PC-3 (cell line): ENCODE measurements around the gene FYN. TPM values are rescaled to one million over a fixed set of nuclear protein-coding genes. Genes with fewer than 3 reads are reported as not detected.

ENCODE experiments used
- ATAC-seq: fragments of 200-7000 bp; cut with Tn5 transposase; 2 replicates; pipeline ENCODE4 v1.9.1; 2020; ENCODE audit warnings: mild to moderate bottlenecking, moderate library complexity
- BruUV-seq: library from RNA; stranded (reverse); fragments of 400-500 nt; replicated peaks from 2 replicates; lab custom pipeline; 2021; lab: Mats Ljungman, UMichigan
- CTCF ChIA-PET: fragments of 300-600 bp; sonication (Branson Sonifier 250); formaldehyde crosslinking; loops from one replicate; lab custom pipeline; 2022; ENCODE audit warnings: antibody characterized with exemption; lab: Charles Lee
- POLR2A ChIA-PET: fragments of 300-600 bp; sonication (Branson Sonifier 250); formaldehyde crosslinking; loops from one replicate; lab custom pipeline; 2022; ENCODE audit warnings: antibody characterized with exemption; ENCODE audit not compliant: unreplicated experiment; lab: Charles Lee
- DNase-seq: peaks from one replicate; pipeline ENCODE4 v3.0.0-alpha.2; 2015
- H2AFZ ChIP-seq: fragments of 300-600 bp; sonication (generic); 2 replicates; pipeline ENCODE4 v1.6.0; 2016; ENCODE audit warnings: antibody characterized with exemption, low read length
- H3F3A ChIP-seq: fragments of 300-600 bp; sonication (generic); one replicate; pipeline ENCODE4 v1.6.0; 2017; ENCODE audit warnings: antibody characterized with exemption, low read length, control low read depth, mild to moderate bottlenecking; ENCODE audit not compliant: unreplicated experiment
- H3K27ac ChIP-seq: fragments of 300-600 bp; sonication (generic); 2 replicates; pipeline ENCODE4 v1.5.1; 2016; ENCODE audit warnings: mild to moderate bottlenecking, low read length
- H3K27me3 ChIP-seq: fragments of 300-600 bp; sonication (generic); 2 replicates; pipeline ENCODE4 v1.6.1; 2016; ENCODE audit warnings: low read length, mixed read lengths
- H3K36me3 ChIP-seq: fragments of 300-600 bp; sonication (generic); 2 replicates; pipeline ENCODE4 v1.6.1; 2016; ENCODE audit warnings: low read depth, mixed run types, low read length, mixed read lengths
- H3K4me1 ChIP-seq: fragments of 300-600 bp; sonication (generic); 2 replicates; pipeline ENCODE4 v1.5.1; 2016; ENCODE audit warnings: low read length; ENCODE audit not compliant: insufficient read depth
- H3K4me2 ChIP-seq: fragments of 300-600 bp; sonication (generic); 2 replicates; pipeline ENCODE4 v1.6.0; 2016; ENCODE audit warnings: low read length
- H3K4me3 ChIP-seq: fragments of 300-600 bp; sonication (generic); 2 replicates; pipeline ENCODE4 v1.5.1; 2016; ENCODE audit warnings: mild to moderate bottlenecking, low read length, mixed read lengths
- H3K79me2 ChIP-seq: fragments of 300-600 bp; sonication (generic); 2 replicates; pipeline ENCODE4 v1.6.1; 2017; ENCODE audit warnings: low read length, mixed read lengths
- H3K9ac ChIP-seq: fragments of 300-600 bp; sonication (generic); 2 replicates; pipeline ENCODE4 v1.6.0; 2016; ENCODE audit warnings: mild to moderate bottlenecking, low read length
- H3K9me2 ChIP-seq: fragments of 300-600 bp; sonication (generic); replicated peaks from 2 replicates; pipeline ENCODE4 v1.6.1; 2016; ENCODE audit warnings: mixed run types, low read length, mixed read lengths
- H3K9me3 ChIP-seq: fragments of 300-600 bp; sonication (generic); 2 replicates; pipeline ENCODE4 v1.6.1; 2016; ENCODE audit warnings: low read length, mixed read lengths
- H4K20me1 ChIP-seq: fragments of 300-600 bp; sonication (generic); 2 replicates; pipeline ENCODE4 v1.6.1; 2016; ENCODE audit warnings: low read length, mixed read lengths
- EZH2 ChIP-seq: fragments of 300-600 bp; sonication (generic); IDR thresholded peaks from one replicate; pipeline ENCODE4 v1.6.1; 2017; ENCODE audit warnings: antibody characterized with exemption, mild to moderate bottlenecking, low read length; ENCODE audit not compliant: unreplicated experiment
- EZH2phosphoT487 ChIP-seq: fragments of 300-600 bp; sonication (generic); IDR thresholded peaks from 2 replicates; pipeline ENCODE4 v1.6.1; 2018; ENCODE audit warnings: mild to moderate bottlenecking, antibody characterized with exemption, low read length, borderline replicate concordance
- intact Hi-C: fragments of 100-400 bp; cut with micrococcal nuclease; formaldehyde crosslinking; loops from 2 replicates; pipeline ENCODE4 v1.9.0; 2023
- total RNA-seq: library from RNA; depleted of rRNA; stranded (reverse); fragments of >200 nt; gene quantifications from 2 replicates; pipeline ENCODE4 v1.2.3, GENCODE V29; 2014
- TF ChIP-seq, protein P1 (sequence below): fragments of 300-600 bp; sonication (generic); conservative IDR thresholded peaks from 2 replicates; pipeline ENCODE4 v1.5.1; 2017; ENCODE audit warnings: antibody characterized with exemption, low read depth, mild to moderate bottlenecking, low read length

FYN gene
- total RNA-seq, 1 experiment from 2014 or later, result 27.6 TPM

GRCh38 chr6:111792914-111793700 is 80.1 kb downstream of the FYN start:
- no peaks in the 10 kb centered on the region for H3K36me3 ChIP-seq
- POLR2A ChIA-PET, result interaction anchor here (0.6 kb wide), 1 partner anchor 25 kb away, joined by 3 read pairs; no protein-coding TSS in a partner anchor

DNA sequence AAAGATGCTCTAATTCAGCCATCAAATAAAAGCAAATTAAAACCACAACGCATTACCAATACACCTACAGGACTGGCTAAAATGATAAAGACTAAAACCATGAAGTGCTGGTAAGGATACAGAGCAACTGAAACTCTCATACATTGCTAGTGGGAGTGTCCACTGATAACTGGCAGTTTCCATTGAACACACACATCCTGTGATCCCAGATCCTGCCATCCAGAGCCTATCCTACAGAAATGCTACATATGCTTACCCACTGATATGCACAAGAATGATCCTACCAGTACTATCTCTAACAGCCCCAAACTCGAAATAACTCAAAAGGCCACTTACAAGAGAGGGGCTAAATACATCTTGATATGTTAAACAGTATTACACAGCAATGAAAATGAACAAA is 81.0 kb downstream of the FYN start:
- ChIA-PET POLR2A (no interaction called here), CTCF (no interaction called here)
- Histone ChIP-seq H3K4me3 (no peak overlapping the region), H3K36me3 (no peaks in the 10 kb centered on the region), H2AFZ (no peak overlapping the region), H3K79me2 (no peaks in the 10 kb centered on the region), H3K9me2 (no peaks in the 10 kb centered on the region), H3K27ac (no peak overlapping the region), H3F3A (no peaks in the 10 kb centered on the region), H4K20me1 (no peaks in the 10 kb centered on the region), H3K4me2 (no peak overlapping the region), H3K27me3 (no peaks in the 10 kb centered on the region), H3K9me3 (no peaks in the 10 kb centered on the region), H3K4me1 (peaks cover 6% of the 10 kb centered on the region), H3K9ac (no peak overlapping the region)
- TF ChIP-seq EZH2 (no peak), EZH2phosphoT487 (no peak)
- TF ChIP-seq, protein P1, sequence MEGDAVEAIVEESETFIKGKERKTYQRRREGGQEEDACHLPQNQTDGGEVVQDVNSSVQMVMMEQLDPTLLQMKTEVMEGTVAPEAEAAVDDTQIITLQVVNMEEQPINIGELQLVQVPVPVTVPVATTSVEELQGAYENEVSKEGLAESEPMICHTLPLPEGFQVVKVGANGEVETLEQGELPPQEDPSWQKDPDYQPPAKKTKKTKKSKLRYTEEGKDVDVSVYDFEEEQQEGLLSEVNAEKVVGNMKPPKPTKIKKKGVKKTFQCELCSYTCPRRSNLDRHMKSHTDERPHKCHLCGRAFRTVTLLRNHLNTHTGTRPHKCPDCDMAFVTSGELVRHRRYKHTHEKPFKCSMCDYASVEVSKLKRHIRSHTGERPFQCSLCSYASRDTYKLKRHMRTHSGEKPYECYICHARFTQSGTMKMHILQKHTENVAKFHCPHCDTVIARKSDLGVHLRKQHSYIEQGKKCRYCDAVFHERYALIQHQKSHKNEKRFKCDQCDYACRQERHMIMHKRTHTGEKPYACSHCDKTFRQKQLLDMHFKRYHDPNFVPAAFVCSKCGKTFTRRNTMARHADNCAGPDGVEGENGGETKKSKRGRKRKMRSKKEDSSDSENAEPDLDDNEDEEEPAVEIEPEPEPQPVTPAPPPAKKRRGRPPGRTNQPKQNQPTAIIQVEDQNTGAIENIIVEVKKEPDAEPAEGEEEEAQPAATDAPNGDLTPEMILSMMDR, result no peak
- DNase-seq (no peak), ATAC-seq (no peak)
- intact Hi-C loops, result no loop called here
- no TSS peak for BruUV-seq

More at GRCh38 chr6:111792914-111793700, 80.1 kb downstream of the FYN start:
- H3K27me3 ChIP-seq, result no peaks in the 10 kb centered on the region
- no peaks in the 10 kb centered on the region for H4K20me1 ChIP-seq
- BruUV-seq, result no TSS peak
- H3K4me2 ChIP-seq, result no peak overlapping the region
- peaks cover 11% of the 10 kb centered on the region for H3K4me1 ChIP-seq
- H3K79me2 ChIP-seq, result no peaks in the 10 kb centered on the region
- no peaks in the 10 kb centered on the region for H3K9me2 ChIP-seq
- no peaks in the 10 kb centered on the region for H3K9me3 ChIP-seq
- DNase-seq, result no peak
- H2AFZ ChIP-seq, result no peak overlapping the region
- no peaks in the 10 kb centered on the region for H3F3A ChIP-seq
- H3K9ac ChIP-seq, result no peak overlapping the region
- intact Hi-C loops, result no loop called here
- no peak for ATAC-seq
- H3K4me3 ChIP-seq, result no peak overlapping the region
- TF ChIP-seq EZH2, result no peak
- TF ChIP-seq EZH2phosphoT487, result no peak
- TF ChIP-seq, protein P1, result no peak
- no peak overlapping the region for H3K27ac ChIP-seq
- CTCF ChIA-PET, result no interaction called here

DNA sequence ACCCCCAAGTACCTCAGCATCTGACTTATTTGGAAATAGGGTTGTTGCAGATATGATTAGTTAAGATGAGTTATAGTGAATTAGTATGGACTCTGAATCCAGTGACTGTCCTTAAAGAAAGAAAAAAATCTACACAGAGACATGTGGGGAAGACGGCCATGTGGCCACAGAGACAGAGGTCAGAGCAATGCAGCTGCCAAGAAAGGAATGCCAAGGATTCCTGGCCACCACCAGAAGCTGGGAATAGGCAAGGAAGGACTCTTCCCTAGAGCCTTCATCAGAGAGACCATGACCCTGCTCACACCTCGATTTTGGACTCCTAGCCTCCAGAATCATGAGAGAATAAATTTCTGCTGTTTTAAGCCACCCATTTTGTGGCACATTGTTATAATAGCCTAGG is 81.8 kb downstream of the FYN start:
- H3K4me2 ChIP-seq, result no peak overlapping the region
- H3K9ac ChIP-seq, result no peak overlapping the region
- ChIA-PET CTCF (no interaction called here), POLR2A (no interaction called here)
- no peaks in the 10 kb centered on the region for H3K79me2 ChIP-seq
- H3K27ac ChIP-seq, result no peak overlapping the region
- no peaks in the 10 kb centered on the region for H3K36me3 ChIP-seq
- H3F3A ChIP-seq, result no peaks in the 10 kb centered on the region
- no peaks in the 10 kb centered on the region for H4K20me1 ChIP-seq
- BruUV-seq, result no TSS peak
- intact Hi-C loops, result no loop called here
- DNase-seq, result no peak
- H3K27me3 ChIP-seq, result no peaks in the 10 kb centered on the region
- peaks cover 6% of the 10 kb centered on the region; the same call in 1 of the 2 replicates for H3K4me1 ChIP-seq
- no peaks in the 10 kb centered on the region for H3K9me2 ChIP-seq
- H3K4me3 ChIP-seq, result no peak overlapping the region
- H2AFZ ChIP-seq, result no peak overlapping the region
- TF ChIP-seq, protein P1, result no peak
- TF ChIP-seq EZH2phosphoT487 (no peak), EZH2 (no peak)
- H3K9me3 ChIP-seq, result no peaks in the 10 kb centered on the region
- no peak for ATAC-seq
